ENCODE data around the gene PALLD. TPM values are rescaled to one million over a fixed set of nuclear protein-coding genes. Genes with fewer than 3 reads are reported as not detected.

The PALLD gene
- total and polyA plus RNA-seq, 2 of the 8 experiments (the other 6 are each of a cell fraction or from before 2014, with no cell fraction given) = 10.5 to 25.0 TPM

GRCh38 chr4:168715896-168716295 is 219.0 kb downstream of the PALLD start:
- WGBS, 2 experiments (ENCODE audit: extremely low coverage in 1 of 2, insufficient coverage in 1 of 2, insufficient read length in 1 of 2, insufficient replicate concordance in 2 of 2, low coverage in 1 of 2, low lambda C conversion rate in 2 of 2, missing lambda C conversion rate in 1 of 2) = 24% methylated on average over 7 of the region's 7 CpGs; no CpG with 5 or more reads in 1 of the 2 experiments
- no peaks in the 10 kb centered on the region for H4K20me1 ChIP-seq (replicated peaks in 1 of 2; ENCODE audit: control insufficient read depth in 1 of 2, insufficient read depth in 2 of 2, low read length in 2 of 2)
- no peak overlapping the region for H3K18ac ChIP-seq (ENCODE audit: extremely low read depth, low read length)
- no peak overlapping the region for H3K23ac ChIP-seq (ENCODE audit: insufficient read length)
- no peak overlapping the region for H3K4ac ChIP-seq (replicated peaks; ENCODE audit: insufficient read length, low read depth, low read length)
- FAIRE-seq (peak; percentile 7), DNase-seq (ENCODE audit: low read depth in 1 of 2, low spot score in 2 of 2) (peak in 1 of 2 experiments; percentile 39)
- H3K4me2 ChIP-seq (ENCODE audit: insufficient read depth in 1 of 2, low read depth in 2 of 2, low read length in 2 of 2) = peak overlapping the region; percentile 8 to 44; a peak in 3 of 4 replicates
- no peak overlapping the region for H4K8ac ChIP-seq (ENCODE audit: extremely low read depth, insufficient read depth, low read length)
- peaks cover 0 to 10% (median 2%) of the 10 kb centered on the region in 4 experiments; a peak in 5 of 7 replicates for H3K27me3 ChIP-seq (replicated peaks in 1 of 4; ENCODE audit: control insufficient read depth in 3 of 4, extremely low read depth in 1 of 4, insufficient read depth in 3 of 4, low read length in 3 of 4)
- no peak overlapping the region for H2AFZ ChIP-seq (ENCODE audit: low read length)
- H3K27ac ChIP-seq (ENCODE audit: low read depth, low read length) = no peak overlapping the region
- ChIA-PET POLR2A (ENCODE audit: partially characterized antibody) (interaction anchor here (1.4 kb wide), 1 partner anchor 115 kb away, joined by 3 read pairs; no protein-coding TSS in a partner anchor), CTCF (ENCODE audit: partially characterized antibody) (interaction anchor here (0.6 to 1.2 kb wide), 6 partner anchors 71 to 280 kb away, joined by 3 to 4 read pairs (median 3); no protein-coding TSS in a partner anchor)
- H3K79me1 ChIP-seq (ENCODE audit: low read depth, low read length) = no peaks in the 10 kb centered on the region
- H2BK15ac ChIP-seq (ENCODE audit: low read length) = no peak overlapping the region
- no peaks in the 10 kb centered on the region for H3K23me2 ChIP-seq (ENCODE audit: low read depth, low read length)
- no peak overlapping the region for H4K91ac ChIP-seq (replicated peaks; ENCODE audit: insufficient read length, low read length)
- H2BK20ac ChIP-seq (ENCODE audit: low read length) = no peak overlapping the region
- peaks cover 0 to 3% (median 0%) of the 10 kb centered on the region in 4 experiments; a peak in 2 of 7 replicates for H3K4me1 ChIP-seq (replicated peaks in 1 of 4; ENCODE audit: control insufficient read depth in 3 of 4, insufficient read depth in 4 of 4, low read length in 3 of 4)
- H3K9ac ChIP-seq (replicated peaks in 1 of 4; ENCODE audit: extremely low read depth in 1 of 4, low read depth in 3 of 4, low read length in 3 of 4) = no peak overlapping the region
- no peak overlapping the region for H2AK5ac ChIP-seq (ENCODE audit: low read depth, low read length)
- no peaks in the 10 kb centered on the region for H3K79me2 ChIP-seq (ENCODE audit: control insufficient read depth in 1 of 2, insufficient read depth in 2 of 2, low read length in 2 of 2)
- H3K9me3 ChIP-seq (ENCODE audit: insufficient read depth in 2 of 2, low read depth in 1 of 2, low read length in 1 of 2) = 0 out of 4 replicates have a peak, but pooled peaks cover 0 to 3% of the 10 kb centered on the region in 2 experiments
- H4K5ac ChIP-seq (ENCODE audit: insufficient read length, low read depth, low read length) = no peak overlapping the region
- no peak overlapping the region for H3K14ac ChIP-seq (ENCODE audit: insufficient read length)
- no peak overlapping the region for H2BK120ac ChIP-seq (replicated peaks; ENCODE audit: low read depth, low read length)
- H2BK5ac ChIP-seq (ENCODE audit: low read depth, low read length) = no peak overlapping the region
- TF ChIP-seq POLR2A (IDR thresholded peaks at IDR 0.05; ENCODE audit: control extremely low read depth in 1 of 2, low read depth in 2 of 2, low read length in 2 of 2) = no peak
- TF ChIP-seq ATF2 (IDR thresholded peaks at IDR 0.05; ENCODE audit: low read length) = no peak
- TF ChIP-seq CBX5 (IDR thresholded peaks at IDR 0.05; ENCODE audit: low read depth, low read length) = no peak
- no peak for TF ChIP-seq FOSL1 (IDR thresholded peaks at IDR 0.05; ENCODE audit: insufficient read depth, low read depth, low read length)
- no peak for TF ChIP-seq E2F6 (IDR thresholded peaks at IDR 0.05)
- TF ChIP-seq JUN (IDR thresholded peaks at IDR 0.05; ENCODE audit: low read depth, low read length) = 0 out of 2 replicates have a peak, but pooled peaks have one; percentile 19
- 0 out of 4 replicates have a peak, but pooled peaks of 1 of the 2 experiments have one; percentile 7 for TF ChIP-seq HDAC2 (IDR thresholded peaks at IDR 0.05; ENCODE audit: borderline replicate concordance in 1 of 2, low read depth in 2 of 2, low read length in 2 of 2)
- H3K56ac ChIP-seq (replicated peaks; ENCODE audit: insufficient read length, low read depth, low read length) = no peak overlapping the region
- no peak overlapping the region for H2BK12ac ChIP-seq (ENCODE audit: low read depth, low read length)
- H3K36me3 ChIP-seq (ENCODE audit: control insufficient read depth in 2 of 4, insufficient read depth in 4 of 4, low read length in 3 of 4) = no peaks in the 10 kb centered on the region
- H3K4me3 ChIP-seq (ENCODE audit: extremely low read depth in 1 of 4, insufficient read depth in 2 of 4, low read depth in 3 of 4, low read length in 4 of 4) = no peak overlapping the region; a peak in 1 of 8 replicates

Measured in H1 (cell line).